OCI-LY3 (cell line): ENCODE results near the gene CASZ1.

Source experiments
- H2AFZ ChIP-seq: fragments of 200-600, 300-600 bp; shearing (Covaris generic); 2 replicates; pipeline ENCODE4 v1.6.0; 2014; ENCODE audit warnings: antibody characterized with exemption, low read depth, low read length
- H3K27ac ChIP-seq: fragments of 200-600, 300-600 bp; sonication (generic); 2 replicates; pipeline ENCODE4 v1.5.1; 2014; ENCODE audit warnings: mild to moderate bottlenecking, low read length, moderate library complexity, mixed read lengths
- H3K27me3 ChIP-seq: fragments of 200-600, 300-600 bp; sonication (generic); 2 replicates; pipeline ENCODE4 v1.6.1; 2014; ENCODE audit warnings: low read depth, low read length, mixed read lengths
- H3K36me3 ChIP-seq: fragments of 200-600, 300-600 bp; sonication (generic); replicated peaks from 2 replicates; pipeline ENCODE3; 2014; ENCODE audit warnings: low read depth, low read length, mixed read lengths
- H3K4me1 ChIP-seq: fragments of 300-600, 200-600 bp; sonication (generic); 2 replicates; pipeline ENCODE4 v1.6.1; 2014; ENCODE audit warnings: low read length, mixed read lengths
- H3K4me2 ChIP-seq: fragments of 200-600, 300-600 bp; sonication (generic); 2 replicates; pipeline ENCODE4 v1.6.1; 2014; ENCODE audit warnings: low read length, mixed read lengths
- H3K4me3 ChIP-seq: fragments of 300-600, 200-600 bp; sonication (generic); 2 replicates; pipeline ENCODE4 v1.5.1; 2014; ENCODE audit warnings: antibody characterized with exemption, mild to moderate bottlenecking, low read length, moderate library complexity
- H3K79me2 ChIP-seq: fragments of 300-600, 200-600 bp; shearing (Covaris generic); 2 replicates; pipeline ENCODE4 v1.6.1; 2014; ENCODE audit warnings: mild to moderate bottlenecking, low read length, mixed read lengths
- H3K9ac ChIP-seq: fragments of 300-600, 200-600 bp; shearing (Covaris generic); 2 replicates; pipeline ENCODE4 v1.6.0; 2014; ENCODE audit warnings: mild to moderate bottlenecking, low read length, moderate library complexity
- H3K9me3 ChIP-seq: fragments of 200-600, 300-600 bp; shearing (Covaris generic); 2 replicates; pipeline ENCODE4 v1.6.1; 2014; ENCODE audit warnings: low read length, mixed read lengths; ENCODE audit not compliant: insufficient read depth
- H4K20me1 ChIP-seq: fragments of 200-600, 300-600 bp; sonication (generic); 2 replicates; pipeline ENCODE4 v1.6.1; 2016; ENCODE audit warnings: low read length, mixed read lengths; ENCODE audit not compliant: insufficient read depth
- CTCF ChIP-seq: fragments of 200-600, 300-600 bp; sonication (generic); IDR thresholded peaks from 2 replicates; pipeline ENCODE4 v1.5.1; 2014; ENCODE audit warnings: antibody characterized with exemption, low read length, low read depth
- EZH2phosphoT487 ChIP-seq: fragments of 200-600 bp; shearing (Covaris generic); IDR thresholded peaks from 2 replicates; pipeline ENCODE4 v1.6.1; 2018; ENCODE audit warnings: antibody characterized with exemption, mixed run types, low read depth

CASZ1 gene

GRCh38 chr1:10639011-10639774 lies 157.3 kb downstream of the CASZ1 start:
- H3K36me3 ChIP-seq, result no peaks in the 10 kb centered on the region
- no peak overlapping the region for H3K4me3 ChIP-seq
- no peak overlapping the region for H3K9ac ChIP-seq
- no peak overlapping the region for H3K4me2 ChIP-seq
- H3K27me3 ChIP-seq, result no peaks in the 10 kb centered on the region
- no peak overlapping the region for H3K27ac ChIP-seq
- H3K4me1 ChIP-seq, result no peaks in the 10 kb centered on the region
- no peak overlapping the region for H2AFZ ChIP-seq
- H3K79me2 ChIP-seq, result no peaks in the 10 kb centered on the region
- H3K9me3 ChIP-seq, result no peaks in the 10 kb centered on the region
- no peaks in the 10 kb centered on the region for H4K20me1 ChIP-seq
- no peak for TF ChIP-seq CTCF
- no peak for TF ChIP-seq EZH2phosphoT487

GRCh38 chr1:10638559-10639005 lies 157.9 kb downstream of the CASZ1 start:
- Histone ChIP-seq H3K79me2 (no peaks in the 10 kb centered on the region), H2AFZ (no peak overlapping the region), H4K20me1 (no peaks in the 10 kb centered on the region), H3K27ac (no peak overlapping the region), H3K9ac (no peak overlapping the region), H3K9me3 (no peaks in the 10 kb centered on the region), H3K4me2 (no peak overlapping the region), H3K36me3 (no peaks in the 10 kb centered on the region), H3K27me3 (no peaks in the 10 kb centered on the region), H3K4me1 (no peaks in the 10 kb centered on the region), H3K4me3 (no peak overlapping the region)
- TF ChIP-seq EZH2phosphoT487 (no peak), CTCF (no peak)

GRCh38 chr1:10637834-10638558 lies 158.4 kb downstream of the CASZ1 start:
- Histone ChIP-seq H4K20me1 (no peaks in the 10 kb centered on the region), H3K4me1 (no peaks in the 10 kb centered on the region), H3K27me3 (no peaks in the 10 kb centered on the region), H2AFZ (no peak overlapping the region), H3K4me3 (no peak overlapping the region), H3K9me3 (no peaks in the 10 kb centered on the region), H3K27ac (no peak overlapping the region), H3K9ac (no peak overlapping the region), H3K79me2 (no peaks in the 10 kb centered on the region), H3K36me3 (no peaks in the 10 kb centered on the region), H3K4me2 (no peak overlapping the region)
- TF ChIP-seq EZH2phosphoT487 (no peak), CTCF (no peak)

- Histone ChIP-seq H3K79me2 (no peaks in the 10 kb centered on the region), H3K4me3 (no peak overlapping the region), H3K36me3 (no peaks in the 10 kb centered on the region), H3K9ac (no peak overlapping the region), H3K9me3 (no peaks in the 10 kb centered on the region), H4K20me1 (no peaks in the 10 kb centered on the region), H3K4me1 (no peaks in the 10 kb centered on the region), H3K27me3 (no peaks in the 10 kb centered on the region), H2AFZ (no peak overlapping the region), H3K4me2 (no peak overlapping the region), H3K27ac (no peak overlapping the region)
- no peak for TF ChIP-seq EZH2phosphoT487
- no peak for TF ChIP-seq CTCF
These were observed 159.0 kb downstream of the CASZ1 start for GRCh38 chr1:10637400-10637799.
